Skeletal muscle tissue (tissue), 4 donors: ENCODE data around the gene USE1. TPM values are rescaled to one million over a fixed set of nuclear protein-coding genes. Genes with fewer than 3 reads are reported as not detected.
"Not testable (repeated sequence)": the region's sequence is repeated elsewhere in the genome, so short reads cannot be mapped to it uniquely, and the experiment has no call there.

Experiments used
- H3K27ac ChIP-seq: one replicate; pipeline ENCODE4 v1.7.0; 2013; ENCODE audit warnings: mild to moderate bottlenecking, low read depth, low read length, inconsistent platforms
- H3K27me3 ChIP-seq, 3 donors: one replicate each; pipeline ENCODE4 v1.7.0; 2013; ENCODE audit warnings: low read length in 3 of 3; ENCODE audit not compliant: control insufficient read depth in 3 of 3, insufficient read depth in 3 of 3
- H3K36me3 ChIP-seq, 3 donors: one replicate each; pipeline ENCODE4 v1.7.0; 2013; ENCODE audit warnings: low read length in 3 of 3; ENCODE audit not compliant: control insufficient read depth in 3 of 3, insufficient read depth in 3 of 3
- H3K4me1 ChIP-seq, 3 donors: one replicate each; pipeline ENCODE4 v1.7.0; 2013; ENCODE audit warnings: low read length in 3 of 3, mild to moderate bottlenecking in 3 of 3; ENCODE audit not compliant: control insufficient read depth in 3 of 3, insufficient read depth in 3 of 3
- H3K4me3 ChIP-seq, 3 donors: one replicate each; pipeline ENCODE4 v1.7.0; 2013; ENCODE audit warnings: low read length in 3 of 3
- H3K9ac ChIP-seq, 3 donors: one replicate each; pipeline ENCODE4 v1.7.0; 2013; ENCODE audit warnings: low read length in 3 of 3, mild to moderate bottlenecking in 3 of 3, moderate library complexity in 2 of 3, low read depth in 1 of 3
- H3K9me3 ChIP-seq, 3 donors: one replicate each; pipeline ENCODE4 v1.7.0; 2013; ENCODE audit warnings: low read length in 3 of 3; ENCODE audit not compliant: control insufficient read depth in 3 of 3
- total RNA-seq: library from RNA; depleted of rRNA; stranded (reverse); fragments of >200 nt; gene quantifications from one replicate; pipeline ENCODE4 v1.2.3, GENCODE V29; 2014
- donor health status: Osteomylitis.

USE1 gene
- total RNA-seq, 1 donor from 2014 or later, result 19.3 TPM

- no peaks in the 10 kb centered on the region for H3K4me1 ChIP-seq
- no peak overlapping the region for H3K9ac ChIP-seq
- H3K27me3 ChIP-seq, result no peaks in the 10 kb centered on the region
- H3K9me3 ChIP-seq, result no peaks in the 10 kb centered on the region
- no peak overlapping the region for H3K27ac ChIP-seq
- no peak overlapping the region for H3K4me3 ChIP-seq
- peaks cover 8 to 22% (median 21%) of the 10 kb centered on the region in 3 donors for H3K36me3 ChIP-seq
Measured at GRCh38 chr19:17184371-17184841, 30.8 kb upstream of the USE1 start.

GRCh38 chr19:17185590-17185989, 29.6 kb upstream of the USE1 start:
- no peak overlapping the region for H3K4me3 ChIP-seq
- H3K27ac ChIP-seq, result no peak overlapping the region
- H3K27me3 ChIP-seq, result no peaks in the 10 kb centered on the region
- H3K9ac ChIP-seq, result no peak overlapping the region
- no peaks in the 10 kb centered on the region for H3K9me3 ChIP-seq
- H3K36me3 ChIP-seq, result peaks cover 8 to 26% (median 24%) of the 10 kb centered on the region in 3 donors
- H3K4me1 ChIP-seq, result no peaks in the 10 kb centered on the region

DNA sequence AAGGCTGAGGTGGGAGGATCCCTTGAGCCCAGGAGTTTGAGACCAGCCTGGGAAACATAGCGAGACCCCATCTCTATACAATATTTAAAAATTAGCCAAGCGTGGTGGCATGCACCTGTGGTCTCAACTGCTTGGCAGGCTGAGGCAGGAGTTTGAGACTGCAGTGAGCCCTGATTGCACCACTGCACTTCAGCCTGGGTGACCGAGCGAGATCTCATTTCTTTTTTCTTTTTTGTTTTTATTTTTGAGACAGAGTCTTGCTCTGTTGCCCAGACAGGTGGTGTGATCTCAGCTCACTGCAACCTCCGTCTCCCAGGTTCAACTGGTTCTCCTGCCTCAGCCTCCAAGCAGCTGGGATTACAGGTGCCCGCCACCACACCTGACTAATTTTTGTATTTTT, 23.4 kb upstream of the USE1 start:
- H3K4me1 ChIP-seq, H3K4me3 ChIP-seq, H3K27me3 ChIP-seq, H3K27ac ChIP-seq, H3K9me3 ChIP-seq, H3K9ac ChIP-seq: not testable (repeated sequence)
- peaks cover 34 to 45% (median 38%) of the 10 kb centered on the region in 3 donors for H3K36me3 ChIP-seq

GRCh38 chr19:17192751-17193150, 22.4 kb upstream of the USE1 start:
- Histone ChIP-seq H3K4me1 (no peaks in the 10 kb centered on the region), H3K36me3 (peaks cover 35 to 47% (median 35%) of the 10 kb centered on the region in 3 donors), H3K27me3 (no peaks in the 10 kb centered on the region), H3K27ac (no peak overlapping the region), H3K9ac (no peak overlapping the region), H3K9me3 (no peaks in the 10 kb centered on the region), H3K4me3 (no peak overlapping the region)

- no peaks in the 10 kb centered on the region for H3K9me3 ChIP-seq
- no peaks in the 10 kb centered on the region for H3K27me3 ChIP-seq
- no peak overlapping the region for H3K27ac ChIP-seq
- no peak overlapping the region for H3K9ac ChIP-seq
- no peaks in the 10 kb centered on the region for H3K4me1 ChIP-seq
- no peak overlapping the region for H3K4me3 ChIP-seq
- H3K36me3 ChIP-seq, result peaks cover 30 to 44% (median 34%) of the 10 kb centered on the region in 3 donors
Measured at GRCh38 chr19:17194608-17195007, 20.5 kb upstream of the USE1 start.

DNA sequence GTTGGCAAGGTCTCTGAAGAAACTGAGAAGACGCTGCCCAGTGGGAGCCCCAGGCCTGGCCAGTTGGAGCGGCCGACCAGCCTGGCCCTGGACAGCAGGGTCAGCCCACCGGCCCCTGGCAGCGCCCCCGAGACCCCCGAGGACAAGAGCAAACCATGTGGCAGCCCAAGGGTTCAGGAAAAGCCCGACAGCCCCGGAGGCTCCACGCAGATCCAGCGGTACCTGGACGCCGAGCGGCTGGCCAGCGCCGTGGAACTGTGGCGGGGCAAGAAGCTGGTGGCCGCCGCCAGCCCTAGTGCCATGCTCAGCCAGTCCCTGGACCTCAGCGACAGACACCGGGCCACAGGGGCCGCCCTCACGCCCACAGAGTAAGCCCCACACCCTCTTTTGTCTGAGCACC, 20.1 kb upstream of the USE1 start:
- peaks cover 28 to 44% (median 34%) of the 10 kb centered on the region in 3 donors for H3K36me3 ChIP-seq

DNA sequence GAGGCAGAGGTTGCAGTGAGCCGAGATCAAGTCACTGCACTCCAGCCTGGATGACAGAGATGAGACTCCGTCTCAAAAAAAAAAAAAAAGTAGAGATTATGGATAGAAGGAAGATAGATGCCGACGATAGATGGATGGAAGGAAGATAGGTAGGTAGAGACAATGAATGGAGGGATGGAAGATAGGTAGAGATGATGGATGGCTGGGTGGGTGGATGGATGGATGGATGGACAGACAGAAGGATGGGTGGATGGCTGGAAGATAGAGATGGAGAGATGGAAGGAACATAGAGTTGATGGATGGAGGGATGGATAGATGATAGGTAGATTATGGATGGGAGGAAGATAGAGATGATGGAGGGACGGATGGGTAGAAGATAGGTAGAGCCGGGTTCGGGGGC, 18.5 kb upstream of the USE1 start:
- H3K4me1 ChIP-seq, result no peaks in the 10 kb centered on the region
- H3K27me3 ChIP-seq, result no peaks in the 10 kb centered on the region
- H3K9me3 ChIP-seq, result no peaks in the 10 kb centered on the region
- H3K9ac ChIP-seq, result no peak overlapping the region
- no peak overlapping the region for H3K27ac ChIP-seq
- H3K36me3 ChIP-seq, result peaks cover 30 to 49% (median 30%) of the 10 kb centered on the region in 3 donors
- no peak overlapping the region for H3K4me3 ChIP-seq

More for the DNA sequence above, 20.1 kb upstream of the USE1 start:
- Histone ChIP-seq H3K9ac (no peak overlapping the region), H3K27ac (no peak overlapping the region), H3K4me1 (no peaks in the 10 kb centered on the region), H3K4me3 (no peak overlapping the region), H3K9me3 (no peaks in the 10 kb centered on the region), H3K27me3 (no peaks in the 10 kb centered on the region)

DNA sequence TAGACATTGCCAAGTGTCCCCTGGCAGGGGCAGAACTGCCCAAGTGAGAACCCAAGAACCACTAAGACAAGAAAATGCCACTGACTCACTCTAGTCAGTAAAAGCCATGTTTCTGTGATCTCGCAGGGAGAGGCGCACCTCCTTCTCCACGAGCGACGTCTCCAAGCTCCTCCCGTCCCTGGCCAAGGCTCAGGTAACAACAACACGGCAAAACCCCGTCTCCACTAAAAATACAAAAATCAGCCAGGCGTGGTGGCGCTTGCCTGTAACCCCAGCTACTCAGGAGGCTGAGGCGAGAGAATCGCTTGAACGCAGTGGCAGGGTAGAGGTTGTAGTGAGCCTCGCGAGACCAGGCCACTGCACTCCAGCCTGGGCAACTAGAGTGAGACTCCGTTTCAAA, 17.5 kb upstream of the USE1 start:
- H3K27ac ChIP-seq, result no peak overlapping the region
- H3K4me3 ChIP-seq, result no peak overlapping the region
- peaks cover 37 to 56% (median 38%) of the 10 kb centered on the region in 3 donors for H3K36me3 ChIP-seq

DNA sequence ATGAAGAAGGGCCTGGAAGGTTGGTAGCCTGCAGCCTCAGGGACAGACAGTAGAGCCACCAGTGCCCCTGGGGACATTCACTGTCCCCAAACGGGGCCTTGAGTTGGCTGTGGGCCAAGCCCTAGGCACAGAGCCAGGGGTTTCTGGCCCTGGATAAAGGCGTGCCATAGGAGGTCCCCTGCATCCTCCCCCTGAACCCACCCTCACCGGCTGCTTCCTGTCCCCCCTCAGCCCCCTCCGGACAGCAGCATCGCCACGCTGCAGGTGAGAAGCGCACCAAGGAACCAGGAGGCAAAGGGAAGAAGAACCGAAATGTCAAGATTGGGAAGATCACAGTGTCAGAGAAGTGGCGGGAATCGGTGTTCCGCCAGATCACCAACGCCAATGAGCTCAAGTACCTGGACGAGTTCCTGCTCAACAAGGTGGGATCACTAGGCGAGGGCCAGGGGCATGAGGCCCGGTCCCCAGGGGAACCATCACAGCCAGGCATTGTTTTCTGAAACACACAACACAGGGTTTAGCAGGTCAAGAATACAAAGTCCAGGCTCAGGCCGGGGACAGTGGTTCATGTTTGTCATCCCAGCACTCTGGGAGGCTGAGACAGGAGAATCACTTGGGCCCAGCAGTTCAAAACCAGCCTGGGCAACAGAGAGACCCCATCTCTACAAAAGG, 14.6 kb upstream of the USE1 start:
- H3K9ac ChIP-seq, result no peak overlapping the region
- no peaks in the 10 kb centered on the region for H3K9me3 ChIP-seq
- H3K27ac ChIP-seq, result no peak overlapping the region
- no peak overlapping the region for H3K4me3 ChIP-seq
- peaks cover 24 to 40% (median 29%) of the 10 kb centered on the region in 3 donors for H3K36me3 ChIP-seq
- H3K4me1 ChIP-seq, result no peaks in the 10 kb centered on the region
- H3K27me3 ChIP-seq, result no peaks in the 10 kb centered on the region

More for the DNA sequence above, 17.5 kb upstream of the USE1 start:
- no peaks in the 10 kb centered on the region for H3K4me1 ChIP-seq
- no peaks in the 10 kb centered on the region for H3K9me3 ChIP-seq
- H3K27me3 ChIP-seq, result no peaks in the 10 kb centered on the region
- no peak overlapping the region for H3K9ac ChIP-seq

- Histone ChIP-seq H3K4me3 (no peak overlapping the region), H3K9ac (no peak overlapping the region), H3K27ac (no peak overlapping the region), H3K4me1 (no peaks in the 10 kb centered on the region), H3K36me3 (peaks cover 27 to 41% (median 35%) of the 10 kb centered on the region in 3 donors), H3K27me3 (no peaks in the 10 kb centered on the region), H3K9me3 (no peaks in the 10 kb centered on the region)
Measured at GRCh38 chr19:17202249-17202648, 12.9 kb upstream of the USE1 start.
